ELR (cell line): ENCODE results near the gene IKZF2.

Experiments used
- DNase-seq: peaks from one replicate; pipeline ENCODE4 v3.0.0-alpha.2; 2015; ENCODE audit warnings: low read depth

Gene IKZF2

DNA sequence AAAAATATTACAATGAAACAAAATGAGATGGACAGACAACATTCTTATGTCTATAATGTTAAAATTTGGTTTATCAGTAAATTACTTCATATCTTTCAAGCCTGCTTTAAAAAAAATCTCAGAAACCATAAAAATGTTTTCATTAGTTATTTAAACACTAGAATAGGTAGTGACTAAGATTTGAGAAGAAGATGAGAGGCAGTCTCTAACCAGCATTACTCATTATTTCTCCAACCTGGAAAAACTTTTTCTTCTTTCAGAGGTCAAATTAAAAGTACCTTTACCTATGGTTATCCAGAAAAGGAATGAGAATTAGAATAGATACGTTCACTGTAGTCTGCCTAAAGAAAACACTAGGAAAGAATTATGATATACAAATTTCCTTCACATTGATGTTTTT, 50.3 kb downstream of the IKZF2 start:
- no peak for DNase-seq

DNA sequence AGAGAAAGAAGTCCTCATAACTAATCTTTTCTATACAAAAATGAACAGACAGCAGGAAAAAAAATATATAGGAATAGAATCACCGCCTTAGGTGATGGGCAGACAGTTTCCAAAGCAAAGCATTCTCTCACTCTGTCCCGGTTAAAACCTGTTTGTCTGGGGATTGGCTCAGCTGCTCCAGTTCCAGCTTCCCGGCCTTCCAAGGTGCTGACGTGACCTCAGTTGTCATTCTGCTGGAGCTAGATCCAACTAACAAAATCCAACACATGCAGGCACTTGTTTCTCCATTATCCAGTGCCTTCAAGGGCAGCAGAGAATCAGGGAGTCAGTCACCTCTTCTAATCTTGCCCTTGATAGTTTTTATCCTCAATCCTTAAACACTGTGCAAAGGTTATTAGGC, 52.8 kb downstream of the IKZF2 start:
- no peak for DNase-seq

DNA sequence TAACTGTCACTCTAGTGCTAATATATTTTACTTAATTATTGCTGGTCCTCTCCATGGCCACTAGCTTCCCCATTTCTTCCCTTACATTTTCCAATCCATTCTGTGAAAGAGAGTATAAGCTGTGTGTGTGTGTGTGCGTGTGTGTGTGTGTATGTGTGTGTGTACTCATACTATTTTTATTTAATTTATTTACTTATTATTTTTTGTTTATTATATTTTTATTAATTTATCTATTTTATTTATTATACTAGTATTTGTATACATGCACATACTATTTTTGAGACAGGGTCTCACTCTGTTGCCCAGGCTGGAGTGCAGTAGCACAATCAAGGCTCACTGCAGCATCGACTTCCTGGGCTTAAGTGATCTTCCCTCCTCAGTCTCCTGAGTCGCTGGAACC, 59.6 kb downstream of the IKZF2 start:
- DNase-seq = no peak

DNA sequence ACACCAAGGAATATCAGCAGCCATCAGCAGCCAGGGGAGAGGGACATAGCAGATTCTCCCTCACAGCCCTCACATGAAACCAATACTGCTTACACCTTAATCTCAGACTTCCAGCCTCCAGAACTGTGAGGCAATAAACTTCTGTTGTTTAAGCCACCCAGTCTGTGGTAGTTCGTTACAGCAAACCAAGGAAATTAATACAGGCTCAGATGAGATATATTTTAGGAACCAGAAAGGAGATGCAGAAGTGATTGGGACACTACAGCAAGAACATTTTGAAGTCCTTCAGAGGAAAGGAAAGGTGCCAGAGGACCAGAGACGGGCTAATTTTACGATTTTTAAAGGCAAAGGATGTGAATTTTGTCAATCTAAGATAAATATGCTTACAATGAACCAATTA, 60.6 kb downstream of the IKZF2 start:
- DNase-seq = no peak

DNA sequence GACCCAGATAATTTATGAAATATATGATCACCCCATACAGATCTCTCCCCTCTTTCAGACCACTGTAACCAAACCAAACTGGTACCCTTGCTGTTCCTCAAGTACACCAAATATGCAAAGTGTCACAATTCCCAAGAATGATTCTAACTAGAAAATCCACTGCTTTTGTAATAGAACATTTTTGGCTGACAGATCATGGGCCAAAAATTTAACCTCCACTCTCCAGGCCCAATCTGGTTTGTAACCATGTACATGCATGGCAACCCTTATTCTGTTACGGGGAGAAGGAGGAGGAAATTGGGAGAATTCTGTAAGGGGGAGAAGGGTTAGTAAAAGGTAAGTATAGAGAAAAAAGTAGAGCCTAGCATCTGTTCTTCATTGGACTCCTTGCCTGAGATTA, 62.0 kb downstream of the IKZF2 start:
- DNase-seq = no peak

DNA sequence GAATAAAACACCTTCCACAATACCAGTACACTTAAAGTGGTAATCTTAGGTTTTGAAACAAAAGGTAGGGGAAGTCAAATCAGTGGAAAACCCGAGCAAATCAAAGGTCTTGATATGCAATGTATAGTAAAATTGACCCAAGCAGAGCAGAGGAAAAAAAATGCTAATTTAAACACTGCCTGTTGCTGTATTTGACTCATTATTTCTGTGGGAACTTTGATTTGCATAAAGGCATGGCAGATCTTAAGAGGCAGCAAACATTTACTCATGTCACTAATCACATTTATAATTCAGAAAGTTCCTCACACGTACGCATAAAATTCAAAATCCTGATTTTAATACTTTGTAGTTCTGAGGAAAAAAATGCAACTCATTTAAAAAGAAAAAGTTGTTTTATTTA, 64.4 kb downstream of the IKZF2 start:
- DNase-seq = no peak

DNA sequence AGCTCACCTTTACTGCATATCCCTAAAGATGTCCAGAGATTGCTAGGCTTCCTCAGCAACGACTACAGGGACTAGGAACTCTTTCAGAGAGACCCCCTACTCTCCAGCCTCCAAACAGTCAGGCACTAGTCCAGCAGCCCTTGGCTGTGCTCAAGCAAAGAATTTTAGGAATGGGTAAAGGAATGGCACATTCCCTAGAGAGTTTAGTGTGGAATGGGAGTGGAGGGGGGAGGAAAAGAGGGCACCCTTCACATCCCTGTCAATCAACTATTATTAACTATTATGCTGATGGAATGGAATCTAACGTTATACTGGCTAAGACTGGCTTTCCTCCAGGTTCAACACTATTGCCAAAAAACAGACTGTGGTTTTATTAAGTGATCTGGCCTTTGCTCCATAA, 64.8 kb downstream of the IKZF2 start:
- DNase-seq = no peak

DNA sequence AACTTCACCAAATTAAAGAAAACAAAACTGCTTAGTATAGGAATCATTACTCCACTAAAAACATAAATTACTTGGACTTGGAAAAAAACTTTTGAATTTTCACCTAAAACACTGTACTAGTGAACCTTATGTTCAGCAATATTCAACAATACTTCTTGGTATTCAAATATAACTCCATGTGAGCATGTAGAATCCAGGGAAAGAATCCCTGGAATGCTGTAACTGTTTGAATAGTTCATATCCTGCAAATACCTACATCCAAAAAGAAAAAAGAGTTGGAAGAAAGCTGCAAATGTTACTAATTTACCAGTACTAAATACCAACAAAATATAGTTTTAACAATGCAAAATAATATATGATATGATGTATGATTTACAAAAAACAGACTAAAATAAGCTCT, 65.4 kb downstream of the IKZF2 start:
- DNase-seq = no peak

DNA sequence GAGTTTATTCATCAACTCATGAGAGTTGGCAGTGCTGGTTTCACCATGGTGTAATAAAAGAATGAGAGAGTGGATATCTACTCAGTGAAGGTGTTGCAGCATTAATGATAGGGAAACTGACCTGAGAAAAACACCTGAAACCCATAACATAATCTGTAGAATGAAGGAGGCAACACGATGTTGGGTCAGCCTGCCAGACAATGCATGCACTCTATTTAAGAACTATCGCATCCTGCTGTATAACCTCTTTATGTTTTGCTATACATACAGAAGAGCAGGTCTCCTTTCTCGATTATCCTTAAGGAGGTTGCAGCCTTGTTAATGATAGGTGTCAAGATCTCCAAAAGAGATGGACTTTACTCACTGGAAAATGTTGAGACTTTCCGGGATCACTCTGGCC, 65.9 kb downstream of the IKZF2 start:
- DNase-seq = no peak

DNA sequence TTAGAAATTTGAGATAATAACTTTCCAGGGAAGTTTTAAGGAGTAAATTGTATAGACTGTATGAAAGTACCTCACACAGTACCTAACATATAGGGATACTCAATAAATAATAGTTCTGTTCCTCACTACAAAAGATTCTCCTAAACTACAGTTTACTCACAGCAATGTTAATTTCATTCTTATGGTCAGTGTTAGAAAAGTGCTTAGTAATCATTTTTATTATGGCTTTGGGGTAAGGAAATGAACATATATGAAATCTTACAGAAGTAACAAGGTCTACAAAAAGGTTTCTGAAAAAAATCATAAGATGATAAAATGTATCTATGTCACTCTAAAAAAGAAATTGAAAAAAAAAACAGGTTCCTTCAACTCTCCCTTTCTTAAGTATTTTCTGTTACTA, 67.2 kb downstream of the IKZF2 start:
- DNase-seq = no peak

DNA sequence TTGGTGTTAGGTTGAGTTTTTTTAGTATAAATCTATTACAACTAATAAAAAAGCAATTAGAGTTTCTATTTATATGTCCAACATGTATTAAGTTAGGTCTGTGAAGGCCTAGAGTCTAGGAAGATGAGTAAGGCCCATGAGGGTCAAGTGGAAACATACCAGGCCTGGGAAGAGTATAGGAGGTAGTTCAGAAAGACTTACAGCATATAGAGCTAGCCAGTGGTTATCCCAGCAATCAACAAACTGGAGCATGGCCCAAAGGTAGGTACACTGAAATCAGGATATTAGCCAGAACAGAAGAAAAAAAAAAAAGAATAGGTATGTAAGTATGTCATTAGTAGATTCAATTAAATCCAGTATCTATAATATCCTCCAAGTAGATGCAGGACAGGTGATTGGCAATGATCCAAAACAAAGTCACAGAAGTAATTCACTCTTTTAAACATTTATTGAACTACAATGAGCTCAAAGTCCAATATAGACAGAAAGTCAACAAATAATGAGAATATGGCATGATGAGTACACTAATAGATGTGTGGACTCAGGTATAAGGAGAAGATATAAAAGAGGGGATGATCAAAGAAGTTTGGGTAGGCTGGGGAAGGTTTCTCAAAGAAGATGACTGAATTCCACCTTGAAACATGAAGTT, 70.3 kb downstream of the IKZF2 start:
- no peak for DNase-seq

DNA sequence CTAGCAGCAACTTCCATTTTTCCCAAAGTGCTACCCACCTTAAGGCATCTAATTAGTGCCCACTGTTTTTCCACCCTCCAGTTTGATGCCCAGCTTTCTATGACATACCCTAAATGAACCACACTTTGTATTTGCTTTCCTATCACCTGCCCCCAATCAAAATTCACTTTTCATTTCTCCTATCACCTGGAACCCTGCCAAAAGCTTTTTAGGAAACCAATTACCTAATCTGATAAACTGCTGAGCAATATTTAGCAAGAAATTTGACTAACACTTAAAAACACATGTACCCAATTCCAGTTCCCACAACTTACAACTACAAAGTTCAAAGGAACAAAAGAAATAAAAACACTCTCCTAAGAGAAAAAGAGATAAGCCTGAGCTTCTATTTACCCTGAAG, 71.7 kb downstream of the IKZF2 start:
- DNase-seq = no peak

DNA sequence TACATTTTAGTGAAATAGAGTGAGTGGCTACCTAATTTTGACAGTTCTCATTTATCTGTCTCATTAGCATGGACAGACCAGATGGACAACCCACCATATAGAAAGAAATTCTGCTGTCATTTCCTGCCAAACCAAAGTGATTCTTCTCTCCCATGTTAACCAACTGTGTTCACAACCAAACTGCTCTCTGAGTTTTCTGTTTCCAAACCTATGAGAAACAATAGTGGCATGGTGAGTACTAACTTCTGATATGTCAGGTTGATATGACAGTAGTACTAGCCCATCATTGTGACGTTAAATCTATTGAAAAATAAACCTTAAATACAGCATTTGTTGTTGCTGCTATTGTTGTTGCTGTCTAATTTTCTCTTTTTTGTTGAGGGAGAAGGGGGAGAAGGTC, 72.7 kb downstream of the IKZF2 start:
- no peak for DNase-seq

DNA sequence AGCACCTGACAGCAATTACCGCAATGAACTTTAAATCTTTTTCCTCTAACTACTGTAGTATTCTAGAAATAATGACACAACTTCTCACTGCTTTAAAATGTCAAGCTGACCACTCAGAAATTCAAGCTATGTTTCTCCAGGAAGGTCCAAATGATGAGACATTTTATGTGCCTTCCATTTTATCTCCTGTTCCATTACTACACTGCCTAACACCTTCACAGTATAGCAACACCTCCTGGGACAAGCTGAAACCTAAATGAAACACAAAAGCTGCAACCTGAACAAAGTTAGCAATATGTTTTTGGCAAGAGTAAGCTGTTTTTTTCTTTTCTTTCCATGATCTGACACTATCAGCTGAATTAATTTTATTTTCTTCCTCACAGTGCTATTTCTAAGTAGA, 81.9 kb downstream of the IKZF2 start:
- DNase-seq = no peak

DNA sequence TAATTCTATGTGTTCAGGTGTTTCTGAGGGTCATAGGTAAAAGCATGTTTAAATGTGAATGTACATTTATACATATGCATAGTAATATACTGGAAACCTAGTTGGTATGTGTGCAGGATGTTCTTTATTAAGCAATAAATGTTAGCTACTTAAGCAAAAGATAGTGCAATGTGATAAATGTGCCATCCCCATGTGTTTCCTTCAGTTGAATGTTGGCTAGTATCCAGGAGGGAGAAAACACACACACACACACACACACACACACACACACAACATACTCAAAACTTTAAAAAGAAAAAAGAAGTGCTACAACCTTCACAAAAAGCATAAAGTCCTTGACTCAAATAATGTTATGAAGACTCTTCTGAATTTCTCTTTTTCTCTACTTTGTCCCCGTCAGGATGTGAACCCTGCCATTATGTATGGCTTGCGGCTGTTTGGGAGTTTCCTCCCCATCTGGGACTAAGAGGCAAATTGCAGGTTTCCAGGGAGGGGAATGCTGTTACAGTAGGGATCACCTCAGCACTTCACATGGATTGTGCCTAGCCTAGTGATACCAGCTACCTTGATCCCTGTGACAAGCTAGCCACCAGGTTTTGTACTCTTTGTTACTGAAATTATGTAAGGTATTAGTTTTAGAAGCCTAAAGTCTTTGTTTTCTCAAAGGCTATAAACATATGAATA, 82.6 kb downstream of the IKZF2 start:
- DNase-seq = no peak

DNA sequence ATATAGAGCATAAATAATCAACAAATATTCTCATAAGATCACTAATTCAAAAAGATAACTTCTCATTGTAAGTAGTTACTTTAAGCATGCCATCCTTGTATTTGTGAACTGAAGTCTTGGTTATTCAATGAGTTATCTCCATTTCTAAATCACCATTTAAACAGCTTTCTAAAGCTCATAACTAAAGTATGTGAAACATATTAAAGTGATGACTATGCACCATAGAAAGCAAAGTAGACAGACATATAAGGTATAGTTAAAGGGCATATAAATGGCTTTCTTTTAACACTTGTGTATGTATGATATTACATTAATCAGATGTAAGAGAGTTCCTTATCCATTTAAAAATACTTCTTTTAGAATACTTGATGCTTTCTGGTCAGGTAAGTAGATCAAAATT, 83.5 kb downstream of the IKZF2 start:
- peak; percentile 54 for DNase-seq

DNA sequence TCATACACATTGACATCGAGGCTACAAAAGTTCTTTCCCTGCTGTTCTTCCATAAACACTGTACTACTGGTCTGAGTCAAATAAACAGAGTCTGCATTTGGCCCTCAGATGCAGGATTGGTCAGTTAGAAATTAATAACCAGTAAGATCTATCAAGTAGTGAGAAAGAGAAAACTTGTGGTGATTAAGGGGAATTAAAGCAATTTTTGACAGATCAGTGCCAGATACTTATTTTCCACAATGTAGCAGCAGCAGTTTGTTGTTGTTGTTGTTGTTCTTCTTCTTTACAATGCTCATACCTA, 85.0 kb downstream of the IKZF2 start:
- no peak for DNase-seq

DNA sequence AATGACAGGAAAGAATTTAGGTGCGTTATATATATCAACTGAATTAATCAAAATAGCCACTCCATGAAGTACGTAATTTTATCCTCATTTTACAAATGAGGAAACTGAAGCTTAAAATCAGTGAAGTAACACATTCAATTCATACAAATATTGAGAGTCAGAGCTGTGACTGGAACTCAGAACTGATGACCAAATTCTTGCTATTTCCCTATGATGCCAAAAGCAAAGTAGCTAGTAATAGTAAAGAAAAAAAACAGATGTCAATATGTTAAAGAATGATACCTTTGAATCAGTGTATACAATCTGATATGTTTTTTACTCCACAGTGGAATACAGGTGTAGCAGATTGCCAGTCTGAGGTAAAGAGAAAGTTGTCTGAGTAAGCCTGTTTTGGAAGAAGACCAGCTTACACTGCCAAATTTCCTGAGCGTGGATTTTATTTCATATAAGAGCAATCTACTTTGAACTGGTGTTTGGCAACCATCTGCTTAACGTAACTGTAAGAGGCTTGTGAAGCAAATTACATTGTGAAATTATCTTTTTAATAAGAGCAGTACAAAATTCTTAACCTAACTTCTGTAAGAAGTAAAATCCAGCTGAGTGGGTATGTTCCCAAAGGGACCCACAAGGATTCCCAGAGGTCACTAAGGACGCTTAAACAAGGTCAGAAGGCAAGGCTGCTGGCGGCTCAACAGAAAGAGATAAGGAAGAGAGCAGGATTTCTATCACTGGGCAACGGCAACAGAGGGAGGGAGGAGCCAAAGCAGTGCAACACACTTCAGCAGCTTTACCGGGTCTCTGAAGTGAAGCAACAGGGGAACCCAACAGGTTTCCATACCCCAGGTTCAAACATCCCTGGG, 85.6 kb downstream of the IKZF2 start:
- DNase-seq = peak; percentile 22

DNA sequence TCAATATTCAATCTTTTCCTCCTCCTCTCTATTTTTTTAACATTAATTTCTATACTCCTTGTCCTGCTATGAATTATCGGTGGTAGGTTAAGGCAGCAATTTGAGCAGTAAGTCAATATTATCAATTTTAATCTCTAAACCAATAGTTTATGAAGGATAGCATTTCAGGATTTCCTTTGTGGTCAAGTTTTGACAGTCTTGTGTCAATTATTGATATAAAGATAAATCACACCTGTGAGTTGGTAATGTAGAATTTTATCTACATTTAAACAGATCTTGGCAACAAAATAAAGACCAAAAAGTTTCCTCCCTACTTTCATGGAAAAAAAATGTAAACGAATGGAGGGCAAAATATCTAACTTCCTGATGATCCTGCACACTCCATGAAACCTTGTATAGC, 87.3 kb downstream of the IKZF2 start:
- no peak for DNase-seq

DNA sequence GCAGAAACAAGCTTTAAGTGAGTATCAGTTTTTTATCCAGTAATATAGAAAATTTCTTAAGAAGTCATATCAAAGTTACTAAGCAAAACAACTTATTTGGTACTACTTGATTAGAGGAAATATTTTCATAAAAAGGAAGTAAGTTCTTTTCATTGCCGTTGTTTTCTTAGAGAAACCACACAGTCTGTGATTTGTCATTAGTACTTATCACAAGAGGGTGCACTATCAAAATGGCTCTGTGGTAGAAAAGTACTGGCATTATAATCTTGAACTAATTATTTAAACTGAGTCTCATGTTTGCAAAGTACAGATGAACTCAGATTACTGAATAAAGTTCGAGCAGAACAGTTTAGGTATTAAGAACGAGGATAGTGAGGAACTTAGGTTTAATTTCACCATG, 93.4 kb downstream of the IKZF2 start:
- DNase-seq = no peak

DNA sequence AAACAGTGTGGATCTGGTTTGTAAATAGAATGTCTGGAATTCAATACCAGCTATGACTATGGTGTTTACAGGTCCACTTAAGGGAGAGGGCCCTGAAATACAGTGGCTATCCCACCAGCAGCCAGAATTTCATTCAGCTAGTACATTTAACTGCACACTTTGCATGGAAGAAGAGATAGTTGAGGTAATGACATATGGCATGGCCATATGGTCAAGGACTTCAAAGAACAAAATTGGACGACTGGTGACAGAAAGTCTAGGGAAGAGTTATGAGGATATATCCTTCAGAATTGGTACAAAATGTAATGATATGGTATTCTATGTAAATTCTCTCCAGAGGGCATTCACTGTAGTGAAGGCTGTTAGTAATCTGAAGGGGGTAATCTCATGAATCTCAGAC, 105.0 kb downstream of the IKZF2 start:
- no peak for DNase-seq

DNA sequence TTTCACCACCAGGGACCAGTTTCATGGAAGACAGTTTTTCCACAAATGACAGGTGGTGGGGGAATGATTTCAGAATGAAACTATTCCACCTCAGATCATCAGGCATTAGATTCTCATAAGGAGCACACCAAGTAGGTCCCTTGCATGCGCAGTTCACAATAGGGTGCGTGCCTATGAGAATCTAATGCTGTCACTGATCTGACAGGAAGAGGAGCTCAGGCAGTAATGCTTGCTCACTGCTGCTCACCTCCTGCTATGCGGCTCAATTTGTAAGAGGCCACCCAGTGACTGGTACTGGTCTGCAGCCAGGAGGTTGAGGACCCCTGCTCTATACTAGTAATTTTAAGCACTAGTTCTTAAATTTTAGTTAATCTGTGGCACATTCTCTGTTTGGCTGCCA, 107.8 kb downstream of the IKZF2 start:
- DNase-seq = no peak

DNA sequence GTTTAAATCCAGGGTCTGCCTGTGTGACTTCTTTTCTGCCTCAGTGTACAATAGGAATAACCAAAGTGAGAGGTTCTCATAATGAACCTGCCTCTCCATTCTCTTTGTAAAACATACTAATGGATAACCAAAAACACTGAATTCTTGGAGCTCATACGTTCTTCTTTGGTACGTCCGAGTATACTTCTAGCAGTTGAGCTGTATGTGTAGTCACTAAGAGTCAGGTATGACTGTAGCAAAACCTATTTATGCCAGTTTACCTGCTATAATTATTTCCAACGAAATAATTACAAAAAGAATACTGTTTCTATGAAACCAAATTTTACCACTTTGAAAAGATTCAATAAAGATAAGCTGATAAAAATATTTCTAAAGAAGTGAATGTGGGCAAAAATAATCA, 109.2 kb downstream of the IKZF2 start:
- DNase-seq = no peak

DNA sequence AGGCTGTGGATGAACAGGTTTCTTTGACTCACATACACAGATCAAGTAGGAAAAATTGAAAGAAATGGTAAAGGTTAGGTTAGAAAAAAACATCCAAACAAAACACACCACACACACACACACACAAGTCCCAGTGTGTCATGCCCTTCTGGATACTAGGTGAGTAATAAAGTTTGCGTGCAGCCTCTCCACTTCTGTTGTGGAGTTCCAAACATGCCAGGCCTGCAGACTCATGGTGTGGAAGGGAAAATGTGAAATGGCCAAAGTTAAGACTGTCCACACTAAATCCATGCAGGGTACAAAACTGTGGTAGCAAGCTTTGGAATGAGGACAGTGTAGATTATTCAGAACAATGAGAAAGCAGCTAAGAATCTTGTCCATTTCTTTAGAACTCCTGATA, 114.6 kb downstream of the IKZF2 start:
- peak; percentile 67 for DNase-seq
